GM12872 (cell line): ENCODE measurements around the gene VAPB.

Experiments
- TF ChIP-seq, protein P1 (sequence below): IDR thresholded peaks from 3 replicates; pipeline ENCODE4 v1.5.1; 2011; ENCODE audit warnings: low read depth, mild to moderate bottlenecking, low read length, moderate library complexity; ENCODE audit not compliant: insufficient read depth

VAPB gene

DNA sequence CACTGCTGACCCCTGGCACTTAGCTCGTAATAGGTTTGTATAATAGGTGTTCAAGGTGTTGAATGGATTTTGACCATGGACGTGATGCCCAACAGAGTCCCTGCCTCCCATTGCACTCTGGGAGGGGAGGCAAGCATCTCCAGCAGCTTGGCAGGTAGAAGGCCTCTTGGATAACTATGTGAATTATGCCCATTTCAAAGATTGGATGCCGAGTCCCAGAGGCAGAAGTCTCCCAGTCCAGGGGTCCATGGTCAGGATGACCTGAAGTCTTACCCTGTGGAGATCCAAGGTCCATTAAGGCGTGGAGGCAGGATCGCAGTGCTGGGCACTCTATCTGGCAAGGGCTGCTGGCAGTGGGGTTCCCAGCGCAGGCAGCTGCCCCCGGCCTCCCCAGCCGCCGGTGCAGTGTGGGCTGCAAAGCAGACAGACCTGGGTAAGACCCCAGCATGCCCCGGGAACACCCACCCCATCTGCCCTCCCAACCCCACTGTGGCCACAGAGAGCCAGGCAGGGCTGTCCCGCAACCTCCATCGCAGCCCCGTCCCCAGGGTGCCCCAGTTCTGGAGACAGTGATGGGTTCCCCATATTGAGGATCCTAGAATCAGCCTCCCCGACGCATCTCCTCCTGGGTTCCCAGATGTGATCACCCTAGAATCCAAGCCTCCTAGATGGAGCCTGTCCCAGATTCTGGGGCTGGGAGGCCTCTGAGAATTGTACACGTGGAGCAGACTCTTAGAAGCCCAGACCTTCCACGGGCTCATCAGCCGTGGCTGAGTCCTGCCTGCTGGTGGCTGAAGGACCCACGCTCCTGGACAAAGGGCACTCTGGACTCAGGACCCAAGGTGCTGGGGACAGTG is 81.5 kb downstream of the VAPB start:
- TF ChIP-seq, protein P1, sequence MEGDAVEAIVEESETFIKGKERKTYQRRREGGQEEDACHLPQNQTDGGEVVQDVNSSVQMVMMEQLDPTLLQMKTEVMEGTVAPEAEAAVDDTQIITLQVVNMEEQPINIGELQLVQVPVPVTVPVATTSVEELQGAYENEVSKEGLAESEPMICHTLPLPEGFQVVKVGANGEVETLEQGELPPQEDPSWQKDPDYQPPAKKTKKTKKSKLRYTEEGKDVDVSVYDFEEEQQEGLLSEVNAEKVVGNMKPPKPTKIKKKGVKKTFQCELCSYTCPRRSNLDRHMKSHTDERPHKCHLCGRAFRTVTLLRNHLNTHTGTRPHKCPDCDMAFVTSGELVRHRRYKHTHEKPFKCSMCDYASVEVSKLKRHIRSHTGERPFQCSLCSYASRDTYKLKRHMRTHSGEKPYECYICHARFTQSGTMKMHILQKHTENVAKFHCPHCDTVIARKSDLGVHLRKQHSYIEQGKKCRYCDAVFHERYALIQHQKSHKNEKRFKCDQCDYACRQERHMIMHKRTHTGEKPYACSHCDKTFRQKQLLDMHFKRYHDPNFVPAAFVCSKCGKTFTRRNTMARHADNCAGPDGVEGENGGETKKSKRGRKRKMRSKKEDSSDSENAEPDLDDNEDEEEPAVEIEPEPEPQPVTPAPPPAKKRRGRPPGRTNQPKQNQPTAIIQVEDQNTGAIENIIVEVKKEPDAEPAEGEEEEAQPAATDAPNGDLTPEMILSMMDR = no peak

DNA sequence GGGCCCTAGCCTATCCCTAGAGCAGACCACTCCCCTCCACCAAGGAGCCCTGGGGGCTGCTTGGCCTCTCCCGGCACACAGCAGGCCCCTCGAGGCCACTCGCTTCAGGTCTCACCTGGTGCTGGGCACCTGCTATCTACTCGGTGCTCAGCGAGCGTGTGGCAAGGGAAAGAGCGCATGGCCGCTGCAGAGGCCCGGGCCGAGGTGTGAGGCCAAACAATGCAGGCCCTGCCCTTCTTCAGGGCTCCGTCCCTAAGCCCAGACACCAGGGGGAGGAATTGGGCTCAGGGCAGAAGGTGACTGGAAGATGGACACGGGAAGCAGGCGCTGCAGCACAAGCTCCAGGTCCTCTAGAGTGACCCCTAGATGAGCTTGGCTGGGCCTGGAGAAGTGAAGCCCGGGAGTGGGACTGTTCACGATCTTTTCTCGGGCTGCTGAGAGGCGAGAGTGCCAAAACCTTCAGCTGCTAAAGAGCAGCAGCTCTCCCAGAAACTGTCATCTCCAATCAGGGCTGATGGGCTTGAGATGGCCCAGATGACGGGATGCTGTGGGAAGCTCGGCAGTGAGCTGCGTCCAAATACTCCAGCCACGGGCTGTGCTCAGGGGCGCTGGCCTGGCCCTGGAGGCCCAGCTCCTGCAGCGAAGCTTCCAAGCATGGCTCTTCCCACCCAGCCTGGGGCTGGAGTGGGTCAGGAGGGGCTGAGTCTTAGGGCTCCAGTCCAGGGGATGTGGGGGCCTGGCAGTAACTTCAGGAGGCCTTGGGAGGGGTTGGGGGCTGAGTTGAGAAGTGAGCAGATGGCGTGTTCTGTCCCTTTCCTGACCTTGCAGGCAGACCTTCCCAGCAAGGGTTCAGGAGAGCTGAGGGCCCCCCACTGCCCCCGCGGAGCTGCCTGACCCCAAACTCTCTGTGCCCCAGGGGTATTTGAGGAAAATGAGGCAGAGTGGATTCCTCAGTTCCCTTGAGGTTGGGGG is 82.5 kb downstream of the VAPB start:
- TF ChIP-seq, protein P1 = no peak

DNA sequence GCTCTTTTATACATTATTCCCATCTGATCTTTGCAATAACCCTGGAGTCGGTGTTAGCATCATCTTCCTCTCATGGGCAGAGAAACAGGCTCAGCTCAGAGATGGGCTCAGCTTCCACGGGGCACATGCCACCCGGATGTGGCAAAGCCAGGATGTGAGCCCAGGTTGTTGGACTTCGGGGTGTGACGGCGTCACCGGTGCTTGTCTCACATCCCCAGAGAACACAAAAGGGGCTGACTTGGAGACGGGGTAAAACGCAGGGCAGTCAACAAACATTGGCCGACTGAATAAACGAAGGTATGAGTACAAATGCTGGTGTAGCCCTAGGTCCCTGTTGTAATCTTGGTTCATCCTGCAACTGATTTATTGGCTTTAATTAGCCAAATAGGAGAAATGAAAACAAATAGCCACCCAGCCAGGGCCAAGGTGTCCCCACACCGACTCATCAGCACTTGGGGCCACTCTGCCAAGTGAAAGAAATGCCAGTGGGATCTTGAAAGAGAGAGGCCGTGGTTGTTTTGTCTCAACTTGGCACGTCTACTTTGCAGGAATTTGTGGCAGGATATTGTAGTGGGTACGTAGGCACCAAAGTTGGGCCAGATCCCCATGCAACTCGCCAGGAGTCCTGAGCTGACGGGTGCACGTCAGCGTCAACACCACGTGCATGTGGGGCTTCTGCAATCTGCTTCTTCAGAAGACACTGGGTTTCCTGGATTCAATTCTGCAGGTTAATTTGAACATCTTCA is 83.4 kb downstream of the VAPB start:
- TF ChIP-seq, protein P1 = no peak

DNA sequence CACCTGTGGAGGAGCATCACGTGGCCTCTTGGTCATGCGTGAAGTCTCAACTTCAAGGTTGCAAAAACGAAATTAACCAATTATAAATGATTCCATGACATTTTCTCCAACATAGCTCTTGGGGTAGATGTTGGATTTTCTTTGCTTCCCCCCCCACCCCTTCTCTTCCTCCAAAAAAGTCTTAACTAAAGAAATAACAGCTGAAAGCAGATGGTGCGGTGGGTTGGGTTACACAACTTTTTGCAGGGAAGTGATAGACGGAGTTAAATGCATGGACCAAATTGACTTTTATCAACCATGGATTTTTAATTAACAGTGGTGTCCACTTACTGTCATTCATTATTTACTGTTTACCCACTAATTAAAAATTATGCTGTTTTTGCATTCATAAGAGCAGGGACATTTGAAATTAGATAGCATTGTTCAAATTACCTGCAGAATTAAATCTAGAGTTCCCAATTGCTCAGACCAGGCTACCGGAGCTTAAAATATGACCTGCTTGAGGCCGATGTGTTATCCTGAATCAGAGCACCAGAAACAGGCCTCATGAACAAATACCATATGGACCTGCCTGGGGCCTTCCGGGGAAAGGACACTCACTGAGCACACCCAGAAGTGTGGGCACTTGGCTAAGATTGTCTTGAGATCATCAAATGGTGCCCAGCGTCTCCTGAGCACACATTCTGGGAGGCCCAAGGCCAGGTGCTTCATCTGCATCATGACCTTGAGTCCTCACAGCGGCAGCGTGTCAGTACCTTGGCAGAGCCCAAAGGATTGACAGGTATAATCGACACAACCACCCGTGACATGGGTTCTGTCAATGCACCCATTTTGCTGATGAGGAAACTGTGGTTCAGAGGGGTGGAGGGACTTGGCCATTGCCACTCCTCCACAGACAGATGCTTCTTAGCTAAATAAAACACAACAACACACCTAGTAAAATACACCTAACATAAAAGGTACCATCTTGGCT is 84.7 kb downstream of the VAPB start:
- TF ChIP-seq, protein P1 = no peak

DNA sequence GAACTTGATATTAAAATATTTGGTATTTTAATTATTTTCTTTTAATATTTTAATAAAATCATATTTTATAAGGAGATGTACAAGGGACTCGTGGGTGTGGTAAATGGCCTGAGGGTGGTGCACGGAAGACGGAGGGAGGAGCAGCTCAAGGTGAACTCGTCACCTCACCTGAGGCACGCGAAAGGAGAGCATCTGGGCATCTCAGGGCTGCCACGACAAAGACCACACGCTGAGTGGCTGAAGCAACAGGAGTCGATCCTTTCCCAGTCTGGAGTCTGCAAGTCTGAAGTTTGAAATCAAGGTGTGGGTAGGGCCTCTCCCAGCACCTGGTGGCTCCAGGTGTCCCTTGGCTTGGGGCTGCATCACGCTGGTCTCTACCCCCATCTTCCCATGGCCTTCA is 86.4 kb downstream of the VAPB start:
- TF ChIP-seq, protein P1 = no peak

DNA sequence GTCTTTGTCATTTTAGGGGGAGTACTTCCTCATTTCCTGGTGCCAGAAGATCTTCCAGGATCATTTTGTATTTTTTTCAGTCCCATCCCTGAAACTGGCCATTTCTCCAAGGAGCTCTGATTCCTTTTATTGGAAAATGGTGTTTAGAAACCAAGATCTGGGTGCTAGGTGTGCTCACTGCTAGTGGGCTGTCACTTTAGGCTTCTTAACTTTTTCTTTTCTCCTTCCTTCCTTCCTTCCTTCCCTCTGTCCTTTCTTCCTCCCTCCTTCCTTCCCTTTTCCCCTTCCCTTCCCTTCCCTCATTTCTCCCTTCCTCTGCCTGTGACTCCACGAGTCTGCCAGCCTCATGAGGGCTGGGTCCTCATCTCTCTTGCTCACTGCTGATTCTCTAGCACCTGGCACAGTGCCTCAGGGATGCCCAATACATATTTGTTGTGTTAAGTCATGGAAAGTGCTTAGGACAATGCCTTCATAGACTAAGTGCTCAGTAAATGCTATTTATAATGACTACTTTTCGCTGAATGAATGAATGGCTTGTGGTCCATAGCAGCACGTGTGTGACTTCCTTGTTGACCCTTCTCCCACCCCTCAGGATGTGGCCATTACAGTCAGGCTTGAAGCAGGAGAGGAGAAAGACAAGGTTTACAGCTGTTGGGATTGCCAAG is 89.2 kb downstream of the VAPB start:
- TF ChIP-seq, protein P1 = no peak
